Vagina (tissue), 2 donors: ENCODE results near the gene PARD3.

Source experiments
- POLR2A ChIP-seq, 2 donors: fragments of 450-650 bp; IDR thresholded peaks; one replicate each; pipeline ENCODE4 v1.6.1; 2017; ENCODE audit warnings: antibody characterized with exemption in 2 of 2, mild to moderate bottlenecking in 2 of 2, moderate library complexity in 2 of 2
- TF ChIP-seq, protein P1 (sequence below), 3 experiments: fragments of 450-650 bp in 2 of 3; fragments of 200-600 bp in 1 of 3; sonication (generic) in 1 of 3; IDR thresholded peaks; one replicate each; pipeline ENCODE4 v1.5.1; 2017 to 2019; ENCODE audit warnings: antibody characterized with exemption in 3 of 3, mild to moderate bottlenecking in 2 of 3, moderate library complexity in 2 of 3

- TF ChIP-seq POLR2A (IDR thresholded peaks at IDR 0.05): no peak
- TF ChIP-seq, protein P1, sequence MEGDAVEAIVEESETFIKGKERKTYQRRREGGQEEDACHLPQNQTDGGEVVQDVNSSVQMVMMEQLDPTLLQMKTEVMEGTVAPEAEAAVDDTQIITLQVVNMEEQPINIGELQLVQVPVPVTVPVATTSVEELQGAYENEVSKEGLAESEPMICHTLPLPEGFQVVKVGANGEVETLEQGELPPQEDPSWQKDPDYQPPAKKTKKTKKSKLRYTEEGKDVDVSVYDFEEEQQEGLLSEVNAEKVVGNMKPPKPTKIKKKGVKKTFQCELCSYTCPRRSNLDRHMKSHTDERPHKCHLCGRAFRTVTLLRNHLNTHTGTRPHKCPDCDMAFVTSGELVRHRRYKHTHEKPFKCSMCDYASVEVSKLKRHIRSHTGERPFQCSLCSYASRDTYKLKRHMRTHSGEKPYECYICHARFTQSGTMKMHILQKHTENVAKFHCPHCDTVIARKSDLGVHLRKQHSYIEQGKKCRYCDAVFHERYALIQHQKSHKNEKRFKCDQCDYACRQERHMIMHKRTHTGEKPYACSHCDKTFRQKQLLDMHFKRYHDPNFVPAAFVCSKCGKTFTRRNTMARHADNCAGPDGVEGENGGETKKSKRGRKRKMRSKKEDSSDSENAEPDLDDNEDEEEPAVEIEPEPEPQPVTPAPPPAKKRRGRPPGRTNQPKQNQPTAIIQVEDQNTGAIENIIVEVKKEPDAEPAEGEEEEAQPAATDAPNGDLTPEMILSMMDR (IDR thresholded peaks at IDR 0.05): no peak
These were observed 491.9 kb downstream of the PARD3 start for GRCh38 chr10:34323192-34323591.
